ENCODE results near the gene MYBL2.
"Not testable (repeated sequence)": the region's sequence is repeated elsewhere in the genome, so short reads cannot be mapped to it uniquely, and the experiment has no call there.

Gene MYBL2

GRCh38 chr20:43666376-43667328, at the start of gene MYBL2:
Gene MYBL2 (plus strand): TSS chr20:43667114. CDS start chr20:43667284, 170 bp downstream.
- H3K36me3 ChIP-seq, result peaks cover 0 to 34% (median 22%) of the 10 kb centered on the region in 11 experiments; a peak in 14 of 22 replicates
- TF ChIP-seq Cebpa-rat (IDR thresholded peaks at IDR 0.05), result no peak
- peaks cover 0 to 14% (median 0%) of the 10 kb centered on the region in 11 experiments; a peak in 3 of 22 replicates for H3K27me3 ChIP-seq
- H3K27ac ChIP-seq, result peak within 1 kb of the TSS in 9 of 11 experiments; percentile 64 to 93 (median 89); a peak in 18 of 22 replicates
- peak within 1 kb of the TSS; percentile 56 to 74 (median 69) for H3K4me3 ChIP-seq
- H3K4me1 ChIP-seq, result peaks cover 20 to 34% (median 29%) of the 10 kb centered on the region in 10 experiments
- H3K4me2 ChIP-seq, result peak within 1 kb of the TSS; percentile 93 to 100 (median 98)
- H3K9me3 ChIP-seq (replicated peaks in 1 of 11), result no peaks in the 10 kb centered on the region
- peaks cover 0 to 42% (median 28%) of the 10 kb centered on the region in 11 experiments; a peak in 15 of 22 replicates for H4K20me1 ChIP-seq
- H3K9ac ChIP-seq, result peak within 1 kb of the TSS; percentile 53 to 90 (median 85); a peak in 20 of 22 replicates

- Histone ChIP-seq H3K4me1 (no peaks in the 10 kb centered on the region), H3K27ac (no peak overlapping the region), H3K4me2 (no peak overlapping the region), H3K36me3 (peaks cover 27 to 92% (median 69%) of the 10 kb centered on the region in 11 experiments), H3K4me3 (no peak overlapping the region), H3K9ac (no peak overlapping the region), H4K20me1 (no peaks in the 10 kb centered on the region), H3K9me3 (replicated peaks in 1 of 11) (no peaks in the 10 kb centered on the region), H3K27me3 (no peaks in the 10 kb centered on the region)
- TF ChIP-seq Cebpa-rat (IDR thresholded peaks at IDR 0.05), result no peak
These were observed 35.3 kb upstream of the MYBL2 start for GRCh38 chr20:43631598-43631997.

- H4K20me1 ChIP-seq, result no peaks in the 10 kb centered on the region
- no peaks in the 10 kb centered on the region for H3K4me1 ChIP-seq
- H3K4me2 ChIP-seq, result no peak overlapping the region
- no peak overlapping the region for H3K27ac ChIP-seq
- no peak overlapping the region for H3K4me3 ChIP-seq
- TF ChIP-seq Cebpa-rat (IDR thresholded peaks at IDR 0.05), result no peak
- no peaks in the 10 kb centered on the region for H3K27me3 ChIP-seq
- no peaks in the 10 kb centered on the region for H3K9me3 ChIP-seq (replicated peaks in 1 of 11)
- H3K9ac ChIP-seq, result no peak overlapping the region
- H3K36me3 ChIP-seq, result peaks cover 56 to 95% (median 84%) of the 10 kb centered on the region in 11 experiments
These were observed 30.5 kb upstream of the MYBL2 start for GRCh38 chr20:43636429-43636828.

GRCh38 chr20:43642548-43642947, 24.4 kb upstream of the MYBL2 start:
- H4K20me1 ChIP-seq, result no peaks in the 10 kb centered on the region
- TF ChIP-seq Cebpa-rat (IDR thresholded peaks at IDR 0.05), result no peak
- no peak overlapping the region for H3K27ac ChIP-seq
- H3K9me3 ChIP-seq (replicated peaks in 1 of 11), result no peaks in the 10 kb centered on the region
- peaks cover 62 to 74% (median 67%) of the 10 kb centered on the region in 11 experiments for H3K36me3 ChIP-seq
- no peak overlapping the region for H3K4me2 ChIP-seq
- no peaks in the 10 kb centered on the region for H3K27me3 ChIP-seq
- H3K4me1 ChIP-seq, result no peaks in the 10 kb centered on the region
- H3K9ac ChIP-seq, result no peak overlapping the region
- no peak overlapping the region for H3K4me3 ChIP-seq

- H3K9me3 ChIP-seq (replicated peaks in 1 of 11), result no peaks in the 10 kb centered on the region
- H4K20me1 ChIP-seq, result no peaks in the 10 kb centered on the region
- no peak overlapping the region for H3K9ac ChIP-seq
- H3K4me2 ChIP-seq, result no peak overlapping the region
- no peak overlapping the region for H3K27ac ChIP-seq
- no peaks in the 10 kb centered on the region for H3K27me3 ChIP-seq
- no peaks in the 10 kb centered on the region for H3K4me1 ChIP-seq
- H3K36me3 ChIP-seq, result peaks cover 12 to 27% (median 20%) of the 10 kb centered on the region in 11 experiments
- TF ChIP-seq Cebpa-rat (IDR thresholded peaks at IDR 0.05), result no peak
- H3K4me3 ChIP-seq, result no peak overlapping the region
These were observed 15.9 kb upstream of the MYBL2 start for GRCh38 chr20:43650997-43651525.

GRCh38 chr20:43651650-43652184, 15.2 kb upstream of the MYBL2 start:
- H3K27ac ChIP-seq; H3K4me1 ChIP-seq; H3K4me2 ChIP-seq; H3K9ac ChIP-seq; H3K4me3 ChIP-seq; H3K9me3 ChIP-seq (replicated peaks in 1 of 11); H4K20me1 ChIP-seq; H3K27me3 ChIP-seq: not testable (repeated sequence)
- H3K36me3 ChIP-seq, result peaks cover 6 to 20% (median 13%) of the 10 kb centered on the region in 11 experiments

GRCh38 chr20:43653966-43654365, 12.9 kb upstream of the MYBL2 start:
- Histone ChIP-seq H4K20me1 (no peaks in the 10 kb centered on the region), H3K4me3 (no peak overlapping the region), H3K27me3 (no peaks in the 10 kb centered on the region), H3K9me3 (replicated peaks in 1 of 11) (no peaks in the 10 kb centered on the region), H3K36me3 (no peaks in the 10 kb centered on the region; a peak in 1 of 22 replicates), H3K4me1 (peaks cover 3 to 19% (median 12%) of the 10 kb centered on the region in 10 experiments; a peak in 18 of 20 replicates), H3K4me2 (no peak overlapping the region), H3K27ac (no peak overlapping the region), H3K9ac (no peak overlapping the region)
- no peak for TF ChIP-seq Cebpa-rat (IDR thresholded peaks at IDR 0.05)

- H3K9ac ChIP-seq; H3K4me3 ChIP-seq; H3K27ac ChIP-seq; H3K27me3 ChIP-seq; H3K4me2 ChIP-seq; H3K36me3 ChIP-seq; H4K20me1 ChIP-seq; H3K9me3 ChIP-seq (replicated peaks in 1 of 11): not testable (repeated sequence)
- peaks cover 3 to 19% (median 12%) of the 10 kb centered on the region in 10 experiments; a peak in 18 of 20 replicates for H3K4me1 ChIP-seq
These were observed 11.7 kb upstream of the MYBL2 start for GRCh38 chr20:43655176-43655575.

GRCh38 chr20:43655937-43656336, 11.0 kb upstream of the MYBL2 start:
- Histone ChIP-seq H3K27ac (no peak overlapping the region), H3K4me2 (no peak overlapping the region)

More at GRCh38 chr20:43655937-43656336, 11.0 kb upstream of the MYBL2 start:
- peaks cover 3 to 19% (median 12%) of the 10 kb centered on the region in 10 experiments; a peak in 18 of 20 replicates for H3K4me1 ChIP-seq
- H3K9me3 ChIP-seq (replicated peaks in 1 of 11), result no peaks in the 10 kb centered on the region
- no peaks in the 10 kb centered on the region for H3K36me3 ChIP-seq
- H3K27me3 ChIP-seq, result no peaks in the 10 kb centered on the region
- H3K4me3 ChIP-seq, result no peak overlapping the region
- no peak overlapping the region for H3K9ac ChIP-seq
- TF ChIP-seq Cebpa-rat (IDR thresholded peaks at IDR 0.05), result no peak
- no peaks in the 10 kb centered on the region for H4K20me1 ChIP-seq

Data from BLaER1 treated with 17β-estradiol and CSF1 and Interleukin-3, amounts not matched to agents 10 nM and 100 nM (cell line).